HEK293 (cell line): ENCODE data around the gene ILDR1.

Source experiments
- CTCF ChIA-PET: fragments of 350-600 bp; formaldehyde crosslinking; extraction: SDS; loops from one replicate; lab custom pipeline; 2021; ENCODE audit warnings: antibody characterized with exemption; lab: Yijun Ruan, JAX
- POLR2A ChIA-PET: fragments of 300-600 bp; formaldehyde crosslinking; extraction: SDS; loops from one replicate; lab custom pipeline; 2020; ENCODE audit warnings: antibody characterized with exemption, inconsistent platforms; lab: Yijun Ruan, JAX
- H3K27ac ChIP-seq: fragments of 200-500 bp; sonication (Bioruptor generic); 2 replicates; pipeline ENCODE4 v1.5.1; 2014; ENCODE audit warnings: low read depth, low read length, control low read depth, inconsistent platforms; ENCODE audit errors: extremely low read depth
- H3K36me3 ChIP-seq, 2 experiments: fragments of 200-500 bp in 1 of 2; sonication (Bioruptor generic) in 1 of 2; 1 replicate in 1 of 2; 2 replicates in 1 of 2; pipeline ENCODE4 v1.5.1; 2014 to 2017; ENCODE audit warnings: inconsistent platforms in 2 of 2, low read length in 2 of 2; ENCODE audit not compliant: control insufficient read depth in 2 of 2, insufficient read depth in 1 of 2
- H3K4me1 ChIP-seq: fragments of 200-500 bp; sonication (Bioruptor generic); 2 replicates; pipeline ENCODE4 v1.5.1; 2014; ENCODE audit warnings: mild to moderate bottlenecking, low read length, inconsistent platforms; ENCODE audit not compliant: control insufficient read depth, insufficient read depth
- H3K4me3 ChIP-seq: 2 replicates; pipeline ENCODE4 v1.5.1; 2011; ENCODE audit warnings: low read depth, mild to moderate bottlenecking, control low read depth, low read length, moderate library complexity
- H3K9me3 ChIP-seq: fragments of 200-500 bp; sonication (Bioruptor generic); 2 replicates; pipeline ENCODE4 v1.5.1; 2014; ENCODE audit warnings: low read depth, low read length, inconsistent platforms; ENCODE audit not compliant: control insufficient read depth, insufficient read depth
- BCL11A ChIP-seq: fragments of 450-650 bp; formaldehyde crosslinking; IDR thresholded peaks from 2 replicates; pipeline ENCODE4 v1.5.1; 2016; ENCODE audit warnings: low read depth, missing biosample characterization, missing genetic modification characterization
- GLI2 ChIP-seq: fragments of 450-650 bp; formaldehyde crosslinking; IDR thresholded peaks from 2 replicates; pipeline ENCODE4; 2017; ENCODE audit warnings: missing biosample characterization, missing genetic modification characterization, low read depth, borderline replicate concordance
- HOXC10 ChIP-seq: sonication (generic); formaldehyde crosslinking; IDR thresholded peaks from 2 replicates; pipeline ENCODE4 v1.8.1; 2023; ENCODE audit warnings: mild to moderate bottlenecking, missing genetic modification reagents
- SP7 ChIP-seq: fragments of 450-650 bp; formaldehyde crosslinking; IDR thresholded peaks from 2 replicates; pipeline ENCODE4 v1.5.1; 2016; ENCODE audit warnings: missing biosample characterization, missing genetic modification characterization
- YY2 ChIP-seq: fragments of 450-650 bp; formaldehyde crosslinking; IDR thresholded peaks from 2 replicates; pipeline ENCODE4 v1.5.1; 2016; ENCODE audit warnings: missing biosample characterization, missing genetic modification characterization
- ZBTB20 ChIP-seq: fragments of 450-650 bp; formaldehyde crosslinking; IDR thresholded peaks from 2 replicates; pipeline ENCODE4 v1.5.1; 2016; ENCODE audit warnings: missing biosample characterization, missing genetic modification characterization
- ZNF114 ChIP-seq: fragments of 450-650 bp; formaldehyde crosslinking; IDR thresholded peaks from 2 replicates; pipeline ENCODE4 v1.5.0; 2017; ENCODE audit warnings: missing biosample characterization, missing genetic modification characterization
- ZNF140 ChIP-seq: fragments of 450-650 bp; formaldehyde crosslinking; IDR thresholded peaks from 2 replicates; pipeline ENCODE4 v1.5.1; 2016; ENCODE audit warnings: missing biosample characterization, missing genetic modification characterization
- ZNF157 ChIP-seq: fragments of 450-650 bp; formaldehyde crosslinking; IDR thresholded peaks from 2 replicates; pipeline ENCODE4 v1.5.1; 2016; ENCODE audit warnings: missing biosample characterization, missing genetic modification characterization
- ZNF18 ChIP-seq: fragments of 450-650 bp; formaldehyde crosslinking; IDR thresholded peaks from 2 replicates; pipeline ENCODE4 v1.5.1; 2016; ENCODE audit warnings: missing biosample characterization, missing genetic modification characterization
- ZNF266 ChIP-seq: fragments of 450-650 bp; formaldehyde crosslinking; IDR thresholded peaks from 2 replicates; pipeline ENCODE4 v1.5.1; 2016; ENCODE audit warnings: missing biosample characterization, missing genetic modification characterization, low read depth
- ZNF324 ChIP-seq: fragments of 450-650 bp; formaldehyde crosslinking; IDR thresholded peaks from 2 replicates; pipeline ENCODE4 v1.5.1; 2016; ENCODE audit warnings: missing biosample characterization, missing genetic modification characterization
- ZNF335 ChIP-seq: fragments of 450-650 bp; formaldehyde crosslinking; conservative IDR thresholded peaks from 2 replicates; pipeline ENCODE4 v1.5.1; 2016; ENCODE audit warnings: missing biosample characterization, missing genetic modification characterization
- ZNF416 ChIP-seq: fragments of 450-650 bp; formaldehyde crosslinking; IDR thresholded peaks from 2 replicates; pipeline ENCODE4 v1.5.1; 2016; ENCODE audit warnings: missing biosample characterization, missing genetic modification characterization
- ZNF423 ChIP-seq: fragments of 450-650 bp; formaldehyde crosslinking; IDR thresholded peaks from 2 replicates; pipeline ENCODE4 v1.5.1; 2016; ENCODE audit warnings: missing biosample characterization, missing genetic modification characterization
- ZNF48 ChIP-seq: fragments of 450-650 bp; formaldehyde crosslinking; IDR thresholded peaks from 2 replicates; pipeline ENCODE4 v1.5.1; 2016; ENCODE audit warnings: missing biosample characterization, missing genetic modification characterization
- ZNF530 ChIP-seq: fragments of 450-650 bp; formaldehyde crosslinking; IDR thresholded peaks from 2 replicates; pipeline ENCODE4 v1.5.1; 2016; ENCODE audit warnings: low read depth, missing biosample characterization, missing genetic modification characterization
- ZNF548 ChIP-seq: fragments of 450-650 bp; formaldehyde crosslinking; IDR thresholded peaks from 2 replicates; pipeline ENCODE4 v1.5.1; 2016; ENCODE audit warnings: missing biosample characterization, missing genetic modification characterization
- ZNF670 ChIP-seq: fragments of 450-650 bp; formaldehyde crosslinking; IDR thresholded peaks from 2 replicates; pipeline ENCODE4 v1.5.1; 2016; ENCODE audit warnings: missing biosample characterization, missing genetic modification characterization, low read depth
- ZNF777 ChIP-seq: fragments of 450-650 bp; formaldehyde crosslinking; IDR thresholded peaks from 2 replicates; pipeline ENCODE4 v1.5.1; 2017; ENCODE audit warnings: missing biosample characterization, missing genetic modification characterization, borderline replicate concordance
- ZNF785 ChIP-seq: fragments of 450-650 bp; formaldehyde crosslinking; IDR thresholded peaks from 2 replicates; pipeline ENCODE4 v1.5.1; 2016; ENCODE audit warnings: missing biosample characterization, missing genetic modification characterization
- TF ChIP-seq, protein P1 (sequence below): fragments of 450-650 bp; formaldehyde crosslinking; IDR thresholded peaks from 2 replicates; pipeline ENCODE4; 2016; ENCODE audit warnings: missing biosample characterization, missing genetic modification characterization
- TF ChIP-seq, protein P2 (sequence below): fragments of 450-650 bp; formaldehyde crosslinking; IDR thresholded peaks from 2 replicates; pipeline ENCODE4 v1.5.1; 2016; ENCODE audit warnings: missing biosample characterization, missing genetic modification characterization

The ILDR1 gene

GRCh38 chr3:122023335-122023910, 1.4 kb upstream of the ILDR1 start (continued):
- no peak for TF ChIP-seq ZNF18 (tag by site-specific recombination)
- TF ChIP-seq, all 188 proteins: peak for 0

- POLR2A ChIA-PET, result interaction anchor here (0.6 kb wide), 1 partner anchor 798 kb away, joined by 4 read pairs; no protein-coding TSS in a partner anchor
- no peak for TF ChIP-seq ZNF324 (tag by site-specific recombination)
- TF ChIP-seq ZBTB20, result no peak
- no peak for TF ChIP-seq ZNF670 (tag by site-specific recombination)
- TF ChIP-seq YY2 (tag by site-specific recombination), result no peak
- TF ChIP-seq, all 188 proteins: peak for 0
- CTCF ChIA-PET, result no interaction called here
- no peaks in the 10 kb centered on the region for H3K4me1 ChIP-seq
- H3K27ac ChIP-seq, result no peak overlapping the region
- H3K36me3 ChIP-seq, result no peaks in the 10 kb centered on the region
- H3K4me3 ChIP-seq, result no peak overlapping the region
- H3K9me3 ChIP-seq, result no peaks in the 10 kb centered on the region
These were observed 1.0 kb downstream of the ILDR1 start for GRCh38 chr3:122021037-122021436.

GRCh38 chr3:122019493-122019892, 2.6 kb downstream of the ILDR1 start:
- TF ChIP-seq ZNF114 (tag by site-specific recombination) (no peak), BCL11A (tag by site-specific recombination) (no peak), ZNF423 (tag by site-specific recombination) (no peak), ZNF416 (tag by site-specific recombination) (no peak)
- Histone ChIP-seq H3K4me3 (no peak overlapping the region), H3K4me1 (no peaks in the 10 kb centered on the region), H3K36me3 (no peaks in the 10 kb centered on the region), H3K27ac (no peak overlapping the region), H3K9me3 (no peaks in the 10 kb centered on the region)
- CTCF ChIA-PET, result interaction anchor here (0.6 to 1.0 kb wide), 2 partner anchors 188 to 239 kb away, joined by 3 read pairs; no protein-coding TSS in a partner anchor
- POLR2A ChIA-PET, result no interaction called here

- POLR2A ChIA-PET, result no interaction called here
- Histone ChIP-seq H3K36me3 (no peaks in the 10 kb centered on the region), H3K27ac (no peak overlapping the region), H3K4me1 (no peaks in the 10 kb centered on the region), H3K4me3 (no peak overlapping the region), H3K9me3 (no peaks in the 10 kb centered on the region)
- CTCF ChIA-PET, result no interaction called here
- TF ChIP-seq, protein P1, sequence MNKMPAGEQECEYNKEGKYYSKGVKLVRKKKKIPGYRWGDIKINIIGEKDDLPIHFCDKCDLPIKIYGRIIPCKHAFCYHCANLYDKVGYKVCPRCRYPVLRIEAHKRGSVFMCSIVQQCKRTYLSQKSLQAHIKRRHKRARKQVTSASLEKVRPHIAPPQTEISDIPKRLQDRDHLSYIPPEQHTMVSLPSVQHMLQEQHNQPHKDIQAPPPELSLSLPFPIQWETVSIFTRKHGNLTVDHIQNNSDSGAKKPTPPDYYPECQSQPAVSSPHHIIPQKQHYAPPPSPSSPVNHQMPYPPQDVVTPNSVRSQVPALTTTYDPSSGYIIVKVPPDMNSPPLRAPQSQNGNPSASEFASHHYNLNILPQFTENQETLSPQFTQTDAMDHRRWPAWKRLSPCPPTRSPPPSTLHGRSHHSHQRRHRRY, result no peak
- TF ChIP-seq ZNF777 (no peak), ZNF266 (tag by site-specific recombination) (no peak), ZNF548 (tag by site-specific recombination) (no peak), ZNF530 (no peak), ZNF140 (tag by site-specific recombination) (no peak)
These were observed 7.3 kb downstream of the ILDR1 start for GRCh38 chr3:122014741-122015140.

DNA sequence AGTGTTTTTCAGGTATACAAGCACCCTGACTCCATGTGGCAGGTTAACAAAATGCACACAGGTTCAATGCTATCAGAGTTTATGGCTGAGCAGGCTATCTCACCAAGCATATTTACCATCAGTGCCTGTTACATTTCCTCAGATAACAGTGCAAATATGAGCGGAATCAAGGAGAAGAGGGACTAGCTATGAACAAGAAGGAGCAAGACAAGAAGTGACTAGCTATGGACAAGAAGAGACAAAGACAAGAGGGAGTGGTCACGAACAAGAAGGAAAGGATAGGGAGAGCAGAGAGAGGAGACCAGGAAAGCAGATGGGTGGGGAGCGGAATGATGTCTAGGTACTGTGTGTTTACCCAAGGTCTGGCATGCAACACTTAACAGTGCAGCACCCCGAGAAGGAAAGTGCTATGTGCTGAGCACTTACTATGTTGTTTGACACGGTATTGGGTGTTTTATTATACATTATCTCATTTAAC, 8.6 kb downstream of the ILDR1 start:
- Histone ChIP-seq H3K4me1 (no peaks in the 10 kb centered on the region), H3K27ac (no peak overlapping the region), H3K9me3 (no peaks in the 10 kb centered on the region), H3K36me3 (no peaks in the 10 kb centered on the region), H3K4me3 (no peak overlapping the region)
- ChIA-PET POLR2A (no interaction called here), CTCF (no interaction called here)
- TF ChIP-seq, protein P2, sequence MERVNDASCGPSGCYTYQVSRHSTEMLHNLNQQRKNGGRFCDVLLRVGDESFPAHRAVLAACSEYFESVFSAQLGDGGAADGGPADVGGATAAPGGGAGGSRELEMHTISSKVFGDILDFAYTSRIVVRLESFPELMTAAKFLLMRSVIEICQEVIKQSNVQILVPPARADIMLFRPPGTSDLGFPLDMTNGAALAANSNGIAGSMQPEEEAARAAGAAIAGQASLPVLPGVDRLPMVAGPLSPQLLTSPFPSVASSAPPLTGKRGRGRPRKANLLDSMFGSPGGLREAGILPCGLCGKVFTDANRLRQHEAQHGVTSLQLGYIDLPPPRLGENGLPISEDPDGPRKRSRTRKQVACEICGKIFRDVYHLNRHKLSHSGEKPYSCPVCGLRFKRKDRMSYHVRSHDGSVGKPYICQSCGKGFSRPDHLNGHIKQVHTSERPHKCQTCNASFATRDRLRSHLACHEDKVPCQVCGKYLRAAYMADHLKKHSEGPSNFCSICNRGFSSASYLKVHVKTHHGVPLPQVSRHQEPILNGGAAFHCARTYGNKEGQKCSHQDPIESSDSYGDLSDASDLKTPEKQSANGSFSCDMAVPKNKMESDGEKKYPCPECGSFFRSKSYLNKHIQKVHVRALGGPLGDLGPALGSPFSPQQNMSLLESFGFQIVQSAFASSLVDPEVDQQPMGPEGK, result no peak
- TF ChIP-seq GLI2 (no peak), ZNF335 (no peak), SP7 (tag by site-specific recombination) (no peak), ZNF157 (tag by site-specific recombination) (no peak), ZNF785 (tag by site-specific recombination) (no peak), ZNF48 (tag by site-specific recombination) (no peak), ZNF416 (tag by site-specific recombination) (no peak), HOXC10 (no peak)
